HCT116 (cell line): ENCODE measurements around the gene SIVA1. TPM values are rescaled to one million over a fixed set of nuclear protein-coding genes. Genes with fewer than 3 reads are reported as not detected.

Experiments
- ATAC-seq: fragments of 200-7000 bp; cut with Tn5 transposase; 2 replicates; pipeline ENCODE4 v1.9.1; 2020; ENCODE audit warnings: mild to moderate bottlenecking, moderate library complexity
- BruUV-seq: library from RNA; stranded (reverse); fragments of 400-500 nt; replicated peaks from 2 replicates; lab custom pipeline; 2021; lab: Mats Ljungman, UMichigan
- CTCF ChIA-PET: fragments of 300-600 bp; sonication (Branson Sonifier 250); formaldehyde crosslinking; loops from one replicate; lab custom pipeline; 2021; ENCODE audit warnings: antibody characterized with exemption; lab: Charles Lee
- POLR2A ChIA-PET: fragments of 300-600, 350-600 bp; sonication (Branson Sonifier 250); formaldehyde crosslinking; loops from one replicate; lab custom pipeline; 2021; ENCODE audit warnings: antibody characterized with exemption; lab: Charles Lee
- RAD21 ChIA-PET, 2 experiments: fragments of 300-600 bp; sonication (Branson Sonifier 250); formaldehyde crosslinking; loops; one replicate each; lab custom pipeline; 2023; ENCODE audit warnings: low total read pairs in 2 of 2; ENCODE audit not compliant: uncharacterized antibody in 2 of 2, unreplicated experiment in 2 of 2, low non-redundant PET in 1 of 2; lab: Charles Lee
- DNase-seq: peaks from one replicate; pipeline ENCODE4 v3.0.0-alpha.2; 2010; ENCODE audit warnings: low read depth, low spot score
- H2AFZ ChIP-seq: fragments of 200-600 bp; shearing (Covaris generic), sonication (generic); 2 replicates; pipeline ENCODE4 v1.6.1; 2017; ENCODE audit warnings: low read depth, mixed run types, mixed read lengths, antibody characterized with exemption, low read length; ENCODE audit not compliant: poor library complexity, severe bottlenecking
- H3K27ac ChIP-seq: 2 replicates; pipeline ENCODE4 v1.5.1; 2012; ENCODE audit warnings: low read depth, low read length
- H3K27me3 ChIP-seq: fragments of 200-600 bp; sonication (generic); 2 replicates; pipeline ENCODE4 v1.6.1; 2016; ENCODE audit warnings: mixed run types, low read length, mixed read lengths; ENCODE audit not compliant: insufficient read depth
- H3K36me3 ChIP-seq, 2 experiments: fragments of 200-500 bp in 1 of 2; fragments of 200-600 bp in 1 of 2; sonication (Bioruptor generic) in 1 of 2; sonication (generic) in 1 of 2; 2 replicates each; pipeline versions ENCODE4 v1.5.1 to v1.6.1; 2014 to 2016; ENCODE audit warnings: low read length in 2 of 2, inconsistent platforms in 1 of 2, mixed read lengths in 1 of 2, mixed run types in 1 of 2; ENCODE audit not compliant: insufficient read depth in 2 of 2, control insufficient read depth in 1 of 2
- H3K4me1 ChIP-seq, 2 experiments: fragments of 200-600 bp in 1 of 2; sonication (generic) in 1 of 2; 2 replicates each; pipeline versions ENCODE4 v1.5.1 to v1.6.1; 2012 to 2017; ENCODE audit warnings: low read length in 2 of 2, inconsistent platforms in 1 of 2, mild to moderate bottlenecking in 1 of 2, mixed read lengths in 1 of 2, mixed run types in 1 of 2, moderate library complexity in 1 of 2; ENCODE audit not compliant: insufficient read depth in 2 of 2, control insufficient read depth in 1 of 2
- H3K4me2 ChIP-seq: fragments of 200-600 bp; sonication (generic); 2 replicates; pipeline ENCODE4 v1.6.1; 2017; ENCODE audit warnings: mixed run types, low read length, mixed read lengths
- H3K4me3 ChIP-seq, 2 experiments: fragments of 200-600 bp in 1 of 2; sonication (generic) in 1 of 2; replicated peaks in 1 of 2; 2 replicates each; pipeline ENCODE4 v1.5.1; 2011 to 2016; ENCODE audit warnings: low read length in 2 of 2, control low read depth in 1 of 2, low read depth in 1 of 2, mild to moderate bottlenecking in 1 of 2, mixed read lengths in 1 of 2, mixed run types in 1 of 2
- H3K79me2 ChIP-seq: fragments of 200-600 bp; sonication (generic); 2 replicates; pipeline ENCODE4 v1.6.1; 2017; ENCODE audit warnings: mild to moderate bottlenecking, mixed run types, low read length, moderate library complexity, mixed read lengths; ENCODE audit not compliant: insufficient read depth
- H3K9ac ChIP-seq: fragments of 200-600 bp; sonication (generic); 2 replicates; pipeline ENCODE4 v1.6.1; 2016; ENCODE audit warnings: low read length, mixed read lengths
- H3K9me2 ChIP-seq: fragments of 200-600 bp; sonication (generic), shearing (Covaris generic); 2 replicates; pipeline ENCODE4 v1.6.1; 2017; ENCODE audit warnings: mixed run types, mild to moderate bottlenecking, moderate library complexity; ENCODE audit not compliant: insufficient read depth
- H3K9me3 ChIP-seq, 2 experiments: fragments of 200-500 bp in 1 of 2; fragments of 200-600 bp in 1 of 2; sonication (Bioruptor generic) in 1 of 2; sonication (generic) in 1 of 2; 2 replicates each; pipeline ENCODE4 v1.6.1; 2014 to 2017; ENCODE audit warnings: low read length in 2 of 2, mixed read lengths in 2 of 2, inconsistent platforms in 1 of 2, low read depth in 1 of 2, mild to moderate bottlenecking in 1 of 2, mixed run types in 1 of 2, moderate library complexity in 1 of 2; ENCODE audit not compliant: control insufficient read depth in 1 of 2, insufficient read depth in 1 of 2
- H4K20me1 ChIP-seq: fragments of 200-600 bp; sonication (generic), shearing (Covaris generic); 2 replicates; pipeline ENCODE4 v1.6.1; 2017; ENCODE audit warnings: mixed run types, mild to moderate bottlenecking, moderate library complexity; ENCODE audit not compliant: insufficient read depth
- CBX3 ChIP-seq: IDR thresholded peaks from 2 replicates; pipeline ENCODE4 v1.6.1; 2012; ENCODE audit warnings: low read depth
- CTCF ChIP-seq, 3 experiments: fragments of 200-600 bp in 1 of 3; sonication (generic) in 1 of 3; IDR thresholded peaks in 2 of 3; conservative IDR thresholded peaks in 1 of 3; 2 replicates each; pipeline ENCODE4 v1.5.1; 2012 to 2017; ENCODE audit warnings: low read depth in 2 of 3, low read length in 2 of 3, antibody characterized with exemption in 1 of 3, borderline replicate concordance in 1 of 3, control low read depth in 1 of 3, mild to moderate bottlenecking in 1 of 3, mixed read lengths in 1 of 3, mixed run types in 1 of 3, moderate library complexity in 1 of 3; ENCODE audit not compliant: insufficient read depth in 1 of 3
- ELF1 ChIP-seq: IDR thresholded peaks from 2 replicates; pipeline ENCODE4 v1.6.1; 2012; ENCODE audit warnings: low read depth, borderline replicate concordance
- EZH2 ChIP-seq: fragments of 200-600 bp; sonication (generic); IDR thresholded peaks from 2 replicates; pipeline ENCODE4 v1.6.1; 2017; ENCODE audit warnings: antibody characterized with exemption, mixed run types
- EZH2phosphoT487 ChIP-seq: fragments of 200-600 bp; IDR thresholded peaks from 2 replicates; pipeline ENCODE4 v1.6.1; 2018; ENCODE audit warnings: antibody characterized with exemption, borderline replicate concordance
- FOSL1 ChIP-seq: IDR thresholded peaks from 2 replicates; pipeline ENCODE4 v1.6.1; 2012; ENCODE audit warnings: low read depth
- SP1 ChIP-seq: IDR thresholded peaks from 2 replicates; pipeline ENCODE4 v1.6.1; 2012; ENCODE audit warnings: low read depth
- TCF7L2 ChIP-seq: IDR thresholded peaks from 2 replicates; pipeline ENCODE4 v1.7.0; 2011; ENCODE audit warnings: borderline replicate concordance, inconsistent platforms; ENCODE audit not compliant: insufficient read depth, insufficient read length; ENCODE audit errors: extremely low read depth
- YY1 ChIP-seq: IDR thresholded peaks from 2 replicates; pipeline ENCODE4 v1.6.1; 2011; ENCODE audit warnings: low read length, low read depth, moderate library complexity, mild to moderate bottlenecking; ENCODE audit not compliant: insufficient replicate concordance; ENCODE audit errors: extremely low read depth
- ZFX ChIP-seq: fragments of 450-650 bp; IDR thresholded peaks from 2 replicates; pipeline ENCODE4 v1.6.1; 2017
- ZNF274 ChIP-seq: fragments of 200-500 bp; sonication (Bioruptor generic); IDR thresholded peaks from 2 replicates; pipeline ENCODE4 v1.6.1; 2014; ENCODE audit warnings: mild to moderate bottlenecking, low read depth, low read length, inconsistent platforms
- intact Hi-C: fragments of 100-400 bp; cut with micrococcal nuclease; formaldehyde crosslinking; loops from 2 replicates; pipeline ENCODE4 v1.10.0; 2022
- total RNA-seq: library from RNA; stranded (reverse); gene quantifications from one replicate; pipeline ENCODE4 v1.2.1, GENCODE V29; 2021; ENCODE audit not compliant: unreplicated experiment

SIVA1 gene
- total RNA-seq, 1 experiment from 2014 or later, result 141 TPM

GRCh38 chr14:104767634-104767918, 14.6 kb downstream of the SIVA1 start:
- Histone ChIP-seq H3K36me3 (peaks cover 0 to 23% of the 10 kb centered on the region in 2 experiments; a peak in 3 of 4 replicates), H4K20me1 (no peaks in the 10 kb centered on the region), H2AFZ (no peak overlapping the region), H3K4me3 (no peak overlapping the region), H3K4me1 (peaks cover 3 to 9% of the 10 kb centered on the region in 2 experiments; a peak in 3 of 4 replicates), H3K9ac (no peak overlapping the region), H3K9me2 (no peaks in the 10 kb centered on the region), H3K27me3 (no peaks in the 10 kb centered on the region), H3K27ac (no peak overlapping the region), H3K9me3 (peaks cover 0 to 11% of the 10 kb centered on the region in 2 experiments; a peak in 2 of 4 replicates), H3K4me2 (no peak overlapping the region), H3K79me2 (no peaks in the 10 kb centered on the region)
- no TSS peak for BruUV-seq
- ATAC-seq (no peak), DNase-seq (no peak)
- RAD21 ChIA-PET, result no interaction called here
- intact Hi-C loops, result no loop called here
- POLR2A ChIA-PET, result interaction anchor here (1.4 kb wide), 1 partner anchor 59 kb away, joined by 3 read pairs; no protein-coding TSS in a partner anchor
- CTCF ChIA-PET, result no interaction called here
- no peak for TF ChIP-seq FOSL1
- no peak for TF ChIP-seq ZFX
- no peak for TF ChIP-seq TCF7L2
- TF ChIP-seq YY1, result no peak
- TF ChIP-seq CBX3, result no peak
- TF ChIP-seq ZNF274, result no peak
- no peak for TF ChIP-seq SP1
- TF ChIP-seq EZH2phosphoT487, result no peak
- TF ChIP-seq CTCF (IDR thresholded peaks at IDR 0.05 in 2 of 3, conservative IDR thresholded peaks at IDR 0.05 in 1 of 3; ENCODE audit: borderline replicate concordance in 1 of 3, insufficient read depth in 1 of 3, low read depth in 2 of 3, low read length in 2 of 3), result no peak
- no peak for TF ChIP-seq EZH2
- TF ChIP-seq ELF1, result no peak
